Anterior cingulate cortex (tissue), 58 donors: ENCODE results near the gene GRAMD1A.
"Not testable (repeated sequence)": the region's sequence is repeated elsewhere in the genome, so short reads cannot be mapped to it uniquely, and the experiment has no call there.

Experiments
- DNase-seq, 58 donors: peaks; one replicate each; lab custom pipeline; 2025; lab: John Stamatoyannopoulos, UW

Gene GRAMD1A

GRCh38 chr19:35048911-35049411, 48.8 kb downstream of the GRAMD1A start:
- DNase-seq: peak in 53 of 58 donors; percentile 25 to 89 (median 70)

- DNase-seq: peak in 1 of 58 donors; percentile 74
Observed at GRCh38 chr19:35049456-35049855, 49.3 kb downstream of the GRAMD1A start.

DNA sequence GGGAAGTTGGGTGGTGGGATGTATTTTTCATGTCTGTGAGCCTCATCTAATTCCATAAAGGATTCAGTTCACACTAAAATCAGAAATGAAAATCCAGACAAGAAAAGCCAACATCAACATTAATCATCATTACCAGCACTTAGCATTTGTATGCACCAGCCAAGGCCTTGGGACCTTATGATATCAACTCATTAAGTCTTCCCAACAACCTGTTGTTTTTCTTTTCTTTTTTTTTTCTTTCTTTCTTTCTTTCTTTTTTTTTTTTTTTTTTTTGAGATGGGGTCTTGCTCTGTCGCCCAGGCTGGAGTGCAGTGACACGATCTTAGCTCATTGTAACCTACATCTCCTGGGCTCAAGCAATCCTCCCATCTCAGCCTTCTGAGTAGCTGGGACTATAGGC, 50.5 kb downstream of the GRAMD1A start:
- not testable (repeated sequence) for DNase-seq

GRCh38 chr19:35051268-35051667, 51.1 kb downstream of the GRAMD1A start:
- DNase-seq: not testable (repeated sequence)

DNA sequence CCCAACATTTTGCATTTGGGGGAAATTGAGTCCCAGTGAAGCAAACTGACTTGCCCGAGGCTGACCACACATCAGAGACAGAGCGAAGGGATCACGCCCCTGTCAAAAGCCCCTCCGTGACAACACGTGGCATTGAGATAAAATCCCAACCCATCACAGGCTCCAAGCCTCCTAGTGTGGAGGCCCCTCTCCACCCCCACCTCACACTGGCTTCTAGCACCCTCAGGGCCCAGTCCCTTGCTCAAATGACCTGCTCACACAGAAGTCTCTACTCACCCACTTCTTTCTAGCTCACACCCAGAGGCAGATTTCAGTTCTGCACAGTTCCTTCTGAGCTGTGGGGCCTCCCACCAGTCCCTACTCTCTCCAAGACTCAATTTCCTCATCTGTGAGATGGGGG, 51.7 kb downstream of the GRAMD1A start:
- DNase-seq: no peak

GRCh38 chr19:35052599-35053190, 52.6 kb downstream of the GRAMD1A start:
- no peak for DNase-seq

DNA sequence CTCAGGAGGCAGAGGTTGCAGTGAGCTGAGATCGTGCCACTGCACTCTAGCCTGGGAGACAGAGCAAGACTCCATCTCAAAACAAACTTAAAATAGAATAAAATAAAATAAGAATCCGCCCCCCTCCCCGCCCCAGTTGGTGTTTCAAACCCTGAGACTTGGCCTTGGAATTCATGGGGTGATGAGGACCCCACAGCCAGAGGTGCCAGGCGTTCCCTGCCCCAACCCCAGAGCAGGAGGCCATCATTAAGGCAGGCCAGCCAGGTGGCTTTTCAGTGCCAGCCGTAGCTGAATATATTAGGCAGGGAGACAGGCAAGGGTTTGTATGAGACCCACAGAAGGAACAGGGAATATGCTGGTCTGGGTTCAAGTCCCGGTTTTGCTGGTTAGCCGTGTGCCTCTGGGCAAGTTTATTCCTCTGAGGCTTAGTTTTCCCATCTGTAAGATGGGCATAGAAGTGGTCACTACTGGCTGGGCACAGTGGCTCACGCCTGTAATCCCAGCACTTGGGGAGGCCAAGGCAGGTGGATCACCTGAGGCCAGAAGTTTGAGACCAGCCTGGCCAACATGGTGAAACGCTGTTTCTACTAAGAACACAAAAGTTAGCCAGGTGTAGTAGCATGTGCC, 53.7 kb downstream of the GRAMD1A start:
- no peak for DNase-seq

DNA sequence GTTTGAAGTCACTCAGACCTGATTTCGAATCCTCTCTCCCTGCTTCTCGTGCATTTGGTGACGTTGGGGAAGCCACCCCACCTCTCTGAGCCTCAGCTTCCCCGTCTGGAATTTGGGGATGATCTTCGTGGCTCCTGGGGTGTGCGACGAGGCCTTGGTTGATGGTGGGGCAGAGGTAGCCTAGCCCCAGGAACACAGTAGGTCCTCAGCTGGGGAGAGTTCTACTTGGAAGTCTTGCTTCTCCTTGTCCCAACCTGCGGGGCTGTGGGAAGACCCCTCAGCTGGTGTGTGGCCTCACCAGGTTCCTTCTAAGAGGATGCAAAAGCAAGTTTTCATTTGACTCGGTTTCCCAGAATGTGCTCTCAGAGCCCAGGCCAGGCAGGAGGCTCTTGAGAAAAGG, 54.5 kb downstream of the GRAMD1A start:
- no peak for DNase-seq

DNA sequence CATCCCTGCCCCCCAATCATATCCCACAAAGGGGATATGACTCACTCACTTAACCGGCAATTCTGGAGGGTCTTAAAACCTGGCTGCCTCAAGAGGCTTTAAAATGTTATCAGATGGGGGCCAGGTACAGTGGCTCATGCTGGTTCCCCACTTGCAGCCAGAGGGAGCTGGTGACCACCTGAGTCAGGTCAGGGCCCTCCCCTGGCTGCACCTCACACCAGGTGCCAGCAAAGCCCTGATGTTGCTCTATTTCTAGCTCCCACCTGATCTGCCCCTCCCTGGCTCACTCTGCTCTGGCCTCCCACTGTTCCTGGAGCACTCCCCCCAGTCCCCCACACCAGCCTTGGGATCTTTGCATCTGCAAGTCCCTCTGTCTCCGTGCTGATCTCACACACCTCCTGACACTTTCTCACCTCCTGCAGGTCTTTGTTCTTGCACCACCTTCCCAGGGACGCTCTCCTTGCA, 55.6 kb downstream of the GRAMD1A start:
- DNase-seq: no peak

DNA sequence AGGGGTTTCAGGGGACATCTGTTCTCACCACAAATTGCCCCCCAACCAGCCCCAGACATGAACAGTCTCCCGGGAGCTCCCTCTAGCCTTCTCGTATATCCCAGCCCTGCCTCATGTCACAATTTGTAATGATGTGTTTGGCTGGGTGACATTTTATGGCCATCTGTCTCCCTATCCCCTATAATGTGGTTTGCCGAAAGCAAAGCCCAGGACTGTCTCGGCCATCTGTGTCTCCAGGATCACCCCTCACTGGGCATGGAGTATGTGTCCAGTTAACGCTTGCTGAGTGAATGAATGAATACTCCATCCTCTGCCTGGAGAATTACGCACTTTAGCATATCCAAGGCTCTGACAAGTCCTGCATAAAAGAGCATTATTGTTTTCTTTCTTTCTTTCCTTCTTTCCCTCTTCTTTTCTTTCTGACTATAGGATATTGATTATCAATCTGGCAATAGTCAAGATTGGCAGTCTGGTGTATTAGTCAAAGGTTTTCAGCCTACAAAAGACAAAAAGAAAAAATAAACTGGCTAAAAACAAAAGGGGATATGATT, 56.5 kb downstream of the GRAMD1A start:
- DNase-seq: no peak

DNA sequence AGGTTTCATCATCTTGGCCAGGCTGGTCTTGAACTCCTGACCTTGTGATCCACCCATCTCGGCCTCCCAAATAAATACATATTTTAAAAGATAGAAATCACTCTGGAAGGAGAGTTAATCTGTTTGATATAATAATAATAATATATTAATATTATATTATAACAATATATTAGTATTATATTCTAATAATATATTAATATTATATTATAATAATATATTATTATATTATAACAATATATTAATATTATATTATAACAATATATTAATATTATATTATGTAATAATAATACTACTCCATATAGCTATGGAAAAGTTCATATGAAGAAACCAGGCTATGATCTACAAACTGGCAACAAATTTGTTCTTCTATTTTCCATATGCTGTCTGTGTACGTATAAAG, 58.2 kb downstream of the GRAMD1A start:
- DNase-seq: no peak

DNA sequence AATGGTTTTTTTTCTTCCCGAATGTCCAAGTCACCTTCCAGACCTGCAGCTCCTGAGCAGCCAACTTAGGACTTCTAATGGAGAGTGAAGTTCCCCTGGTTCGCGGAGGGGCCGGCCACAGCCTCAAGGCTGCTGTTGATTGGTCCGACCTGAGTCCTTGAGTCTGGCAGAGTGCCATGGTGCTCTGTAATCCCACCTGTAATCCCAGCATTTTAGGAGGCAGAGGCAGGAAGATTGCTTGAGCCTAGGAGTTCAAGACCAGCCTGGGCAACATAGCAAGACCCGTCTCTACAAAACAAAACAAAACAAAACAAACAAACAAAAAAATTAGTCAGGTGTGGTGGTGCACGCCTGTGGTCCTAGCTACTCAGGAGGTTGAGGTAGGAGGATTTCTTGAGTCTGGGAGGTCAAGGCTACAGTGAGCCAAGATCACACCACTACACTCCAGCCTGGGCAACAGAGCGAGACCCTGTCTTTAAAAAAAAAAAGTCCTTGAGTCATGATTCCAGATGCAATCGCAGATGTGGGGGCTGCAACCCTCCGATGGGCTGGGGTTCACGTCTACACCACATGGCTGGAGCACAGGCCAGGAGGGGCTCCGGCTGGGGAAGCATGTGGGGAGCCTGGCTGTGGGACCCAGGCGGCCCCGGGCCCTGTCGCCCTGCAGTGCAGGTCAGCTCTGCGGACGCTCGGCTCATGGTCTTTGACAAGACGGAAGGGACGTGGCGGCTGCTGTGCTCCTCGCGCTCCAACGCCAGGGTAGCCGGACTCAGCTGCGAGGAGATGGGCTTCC, 59.1 kb downstream of the GRAMD1A start:
- DNase-seq: no peak

DNA sequence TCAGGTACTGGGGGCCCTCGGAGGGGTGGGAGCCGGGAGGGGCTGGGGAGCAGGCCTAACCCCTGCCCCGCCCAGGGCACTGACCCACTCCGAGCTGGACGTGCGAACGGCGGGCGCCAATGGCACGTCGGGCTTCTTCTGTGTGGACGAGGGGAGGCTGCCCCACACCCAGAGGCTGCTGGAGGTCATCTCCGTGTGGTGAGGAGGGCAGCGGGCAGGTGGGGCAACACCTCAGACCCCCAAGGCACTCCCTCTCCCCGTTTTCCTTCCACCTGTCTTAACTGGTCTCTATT, 59.6 kb downstream of the GRAMD1A start:
- no peak for DNase-seq

GRCh38 chr19:35060160-35060855, 60.2 kb downstream of the GRAMD1A start:
- DNase-seq: no peak

GRCh38 chr19:35061583-35062373, 61.7 kb downstream of the GRAMD1A start:
- no peak for DNase-seq

DNA sequence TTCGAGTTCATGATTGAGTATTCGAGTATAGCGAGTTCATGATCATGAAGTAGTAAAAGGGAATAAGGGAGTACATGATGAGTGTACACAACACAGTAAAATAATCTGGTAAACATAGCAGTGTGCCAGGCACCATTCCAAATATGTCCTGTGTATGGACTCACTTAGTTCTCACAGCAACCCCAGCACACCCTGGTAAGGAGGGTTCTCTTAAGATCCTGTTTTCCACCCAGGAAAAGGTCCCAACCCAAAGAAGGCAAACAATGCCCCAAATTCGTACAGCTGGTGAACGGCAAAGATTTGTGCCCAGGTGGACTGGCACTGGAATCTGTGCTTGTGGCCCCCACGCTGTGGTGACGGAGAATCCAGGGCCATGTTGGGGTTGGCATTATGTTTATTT, 62.8 kb downstream of the GRAMD1A start:
- no peak for DNase-seq

- DNase-seq: no peak
Observed at GRCh38 chr19:35063940-35064818, 64.1 kb downstream of the GRAMD1A start.

DNA sequence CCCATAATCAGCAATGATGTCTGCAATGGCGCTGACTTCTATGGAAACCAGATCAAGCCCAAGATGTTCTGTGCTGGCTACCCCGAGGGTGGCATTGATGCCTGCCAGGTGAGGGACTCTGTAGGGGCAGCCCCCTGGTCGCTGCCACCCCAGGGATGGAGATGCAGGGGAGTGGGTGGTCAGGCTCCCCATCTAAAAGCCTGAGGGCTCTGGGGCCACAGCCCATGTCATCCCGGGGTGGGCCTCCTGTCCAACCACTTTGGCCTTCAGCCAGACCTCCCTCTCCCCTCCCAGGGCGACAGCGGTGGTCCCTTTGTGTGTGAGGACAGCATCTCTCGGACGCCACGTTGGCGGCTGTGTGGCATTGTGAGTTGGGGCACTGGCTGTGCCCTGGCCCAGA, 65.5 kb downstream of the GRAMD1A start:
- DNase-seq: no peak

- DNase-seq: no peak
Observed at GRCh38 chr19:35066121-35066520, 66.0 kb downstream of the GRAMD1A start.
